NCI-H187 treated with DMSO at 0.1 percent for 48 hours (cell line): Measurements from ENCODE around the gene IGSF8.
"Not testable (repeated sequence)": the region's sequence is repeated elsewhere in the genome, so short reads cannot be mapped to it uniquely, and the experiment has no call there.

ENCODE experiments used
- DNase-seq: peaks from one replicate; lab custom pipeline; 2025; lab: John Stamatoyannopoulos, UW

The IGSF8 gene

DNA sequence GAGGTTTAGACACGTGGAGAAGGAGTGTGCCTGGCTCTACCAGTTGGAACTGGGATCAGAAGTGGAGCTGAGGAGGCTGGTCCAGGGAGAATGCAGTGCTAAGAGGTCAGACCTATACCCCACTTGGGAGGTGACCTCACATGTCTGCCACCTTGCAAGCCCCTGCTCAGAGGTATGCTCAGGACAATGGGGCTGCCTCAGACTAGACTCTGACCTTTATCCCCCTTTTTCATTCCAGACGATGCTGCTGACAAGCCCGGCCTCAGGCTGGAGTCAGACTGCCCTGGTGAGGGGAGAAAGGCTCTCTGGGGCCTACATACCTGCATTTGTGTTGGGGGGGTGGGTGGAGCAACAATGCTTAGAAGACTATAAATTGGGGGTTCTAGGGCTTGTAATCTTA, 33.7 kb downstream of the IGSF8 start:
- no peak for DNase-seq

DNA sequence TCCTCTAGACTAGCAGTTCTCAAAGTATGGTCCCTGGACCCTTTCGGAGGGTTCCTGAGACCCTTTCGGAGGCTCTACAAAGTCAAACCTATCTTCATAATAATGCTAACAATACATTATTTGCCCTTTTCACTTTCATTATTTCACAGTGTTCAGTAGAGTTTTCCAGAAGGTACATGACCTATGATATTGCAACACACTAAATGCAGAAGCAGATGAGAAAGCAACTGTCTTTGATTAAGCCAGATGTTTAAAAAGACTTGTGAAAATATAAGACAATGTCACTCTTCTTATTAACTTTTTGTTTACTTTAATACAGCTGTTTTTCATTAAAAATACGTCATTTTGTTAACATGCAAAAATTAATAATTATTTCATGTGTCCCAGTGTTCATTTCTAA, 34.3 kb downstream of the IGSF8 start:
- no peak for DNase-seq

DNA sequence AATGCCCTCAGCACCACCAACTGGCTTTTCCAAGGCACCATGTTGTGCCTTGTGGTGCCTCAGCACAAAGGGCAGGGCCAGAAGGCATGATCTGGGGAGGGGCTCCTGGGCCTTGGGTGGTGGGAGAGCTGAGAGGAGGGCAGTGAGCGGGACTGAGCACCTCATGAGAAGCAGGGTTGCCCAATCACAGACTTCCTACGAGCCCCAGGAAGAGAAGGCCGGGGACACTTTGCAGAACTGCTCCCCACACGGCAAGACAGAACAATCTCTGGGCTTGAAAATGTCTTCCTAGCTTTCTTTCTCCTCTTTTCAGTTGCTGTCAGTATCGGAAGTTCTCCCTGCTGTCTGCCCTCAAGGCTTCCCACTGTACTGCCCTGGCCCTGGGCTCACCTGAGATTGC, 35.2 kb downstream of the IGSF8 start:
- no peak for DNase-seq

DNA sequence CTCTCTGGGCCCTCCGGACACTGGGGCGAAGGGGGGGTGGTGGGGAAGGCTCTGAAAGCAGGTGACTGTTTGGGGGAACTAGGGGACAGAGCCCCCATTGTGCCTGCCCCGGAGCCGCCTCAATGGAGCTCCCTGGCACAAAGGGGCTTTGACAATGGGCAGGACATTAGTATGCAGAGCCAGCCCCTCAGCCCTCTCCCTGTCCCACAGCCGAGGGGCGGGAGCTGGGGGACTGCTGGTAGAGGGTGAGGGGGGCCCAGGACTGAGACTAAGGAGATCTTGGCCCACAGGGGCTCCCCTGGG, 36.2 kb downstream of the IGSF8 start:
- no peak for DNase-seq

- DNase-seq = no peak
Observed at GRCh38 chr1:160061369-160062229, 36.8 kb downstream of the IGSF8 start.

GRCh38 chr1:160058087-160058486, 40.3 kb downstream of the IGSF8 start:
- DNase-seq = no peak

DNA sequence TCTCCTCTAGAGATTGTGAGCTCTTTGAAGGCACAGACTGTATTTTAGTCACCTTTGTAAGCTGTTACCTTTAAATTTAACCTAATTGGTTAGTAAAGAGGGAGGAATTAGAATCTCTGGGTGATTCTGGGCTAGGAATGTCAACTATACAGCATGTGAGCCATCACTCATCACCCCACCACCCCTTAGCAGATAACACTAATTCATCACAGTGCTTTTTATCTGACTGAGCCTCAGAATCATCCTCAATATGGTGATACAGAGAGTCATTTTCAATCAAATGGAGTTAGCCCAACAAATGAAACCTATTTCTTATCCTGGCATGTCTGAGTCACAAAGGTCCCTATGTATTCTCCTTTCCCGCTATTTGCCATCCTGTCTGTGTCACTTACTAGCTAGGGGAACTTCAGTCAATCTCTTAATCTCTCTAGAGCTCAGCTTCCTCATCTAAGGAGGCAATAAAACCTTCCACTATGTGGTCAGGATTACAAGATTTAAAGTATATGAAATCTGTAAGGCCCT, 41.7 kb downstream of the IGSF8 start:
- DNase-seq = no peak

GRCh38 chr1:160053548-160054365, 44.7 kb downstream of the IGSF8 start:
- no peak for DNase-seq

- no peak for DNase-seq
Observed at GRCh38 chr1:160052936-160053335, 45.5 kb downstream of the IGSF8 start.

GRCh38 chr1:160050619-160051018, 47.8 kb downstream of the IGSF8 start:
- DNase-seq = no peak

GRCh38 chr1:160050182-160050581, 48.2 kb downstream of the IGSF8 start:
- not testable (repeated sequence) for DNase-seq

DNA sequence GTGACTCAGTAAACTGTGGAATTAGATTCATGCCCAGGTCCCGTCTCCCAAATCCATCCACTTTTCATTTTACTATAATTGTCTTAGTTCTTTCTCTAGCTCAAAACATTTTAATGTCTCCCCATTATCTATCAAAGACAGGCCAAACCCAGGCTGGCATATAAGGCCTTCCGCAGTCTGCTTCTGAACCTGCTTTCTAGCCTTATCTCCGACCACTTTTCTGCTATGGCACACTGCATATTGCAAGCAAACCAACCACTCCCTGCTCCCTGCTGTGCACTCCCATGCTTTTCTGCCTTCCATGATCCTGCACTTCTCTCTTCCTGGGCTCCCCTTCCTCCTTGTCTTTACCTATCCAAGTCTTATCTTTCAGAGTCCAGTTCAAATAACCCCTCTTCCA, 49.3 kb downstream of the IGSF8 start:
- DNase-seq = no peak

- DNase-seq = no peak
Observed at GRCh38 chr1:160048335-160048734, 50.1 kb downstream of the IGSF8 start.

GRCh38 chr1:160047111-160047991, 51.1 kb downstream of the IGSF8 start:
- no peak for DNase-seq

DNA sequence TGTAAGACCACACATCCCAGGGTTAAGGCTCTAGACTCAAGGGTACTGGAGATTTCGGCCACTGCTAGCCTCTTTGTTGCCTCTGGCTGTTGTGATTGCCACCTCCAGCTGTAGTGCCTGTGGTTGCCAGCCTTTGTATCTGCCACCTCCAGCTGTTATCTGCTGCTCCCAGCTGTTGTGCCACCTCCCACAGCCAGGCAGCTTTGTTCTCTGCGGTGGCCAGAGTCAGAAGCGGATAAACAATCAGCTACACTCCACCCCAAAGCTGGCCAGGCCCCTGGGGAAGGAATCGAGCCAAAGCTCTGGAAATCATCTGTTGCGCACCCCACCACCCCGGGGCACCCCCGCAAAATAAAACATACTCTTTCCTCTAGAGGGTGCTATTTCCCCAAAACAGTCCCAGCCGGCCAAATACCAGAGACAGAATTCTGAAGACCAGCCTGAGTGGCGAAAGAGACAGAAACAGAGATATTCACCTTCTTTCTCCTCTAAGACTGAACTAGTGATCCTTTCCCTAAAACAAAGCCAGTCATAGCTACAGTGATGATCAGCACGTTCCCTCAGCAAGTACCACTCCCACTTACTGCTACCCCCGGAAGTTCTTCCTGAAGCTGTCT, 51.8 kb downstream of the IGSF8 start:
- DNase-seq = no peak

DNA sequence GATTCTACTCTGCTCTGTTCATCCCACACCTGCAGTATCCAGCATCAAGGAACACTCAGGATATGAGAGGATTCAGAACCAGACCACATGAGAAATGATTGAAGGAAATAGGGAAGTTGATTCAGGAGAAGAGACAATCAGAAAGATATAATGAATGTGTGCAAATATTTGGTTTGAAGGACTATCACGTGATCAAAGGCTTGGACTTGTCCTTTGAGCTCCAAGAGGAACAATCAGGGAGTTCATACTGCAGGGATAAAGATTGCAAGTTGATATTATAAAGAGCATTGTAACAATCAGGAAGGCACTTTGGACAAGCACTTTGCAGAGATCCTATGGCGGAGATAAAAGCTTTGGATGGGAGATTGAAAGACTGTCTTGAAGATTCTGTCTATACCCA, 52.8 kb downstream of the IGSF8 start:
- no peak for DNase-seq

- no peak for DNase-seq
Observed at GRCh38 chr1:160043543-160043942, 54.9 kb downstream of the IGSF8 start.
